GM18507 (cell line): ENCODE results near the gene JMJD7.

Experiments used
- DNase-seq: peaks from one replicate; pipeline ENCODE4 v3.0.0; 2011; ENCODE audit warnings: low read depth; ENCODE audit not compliant: insufficient read length; ENCODE audit errors: extremely low spot score
- FAIRE-seq: peaks from 2 replicates; lab custom pipeline; 2011; peaks lifted over from hg19 to GRCh38; lab: Jason Lieb, UNC

The JMJD7 gene

DNA sequence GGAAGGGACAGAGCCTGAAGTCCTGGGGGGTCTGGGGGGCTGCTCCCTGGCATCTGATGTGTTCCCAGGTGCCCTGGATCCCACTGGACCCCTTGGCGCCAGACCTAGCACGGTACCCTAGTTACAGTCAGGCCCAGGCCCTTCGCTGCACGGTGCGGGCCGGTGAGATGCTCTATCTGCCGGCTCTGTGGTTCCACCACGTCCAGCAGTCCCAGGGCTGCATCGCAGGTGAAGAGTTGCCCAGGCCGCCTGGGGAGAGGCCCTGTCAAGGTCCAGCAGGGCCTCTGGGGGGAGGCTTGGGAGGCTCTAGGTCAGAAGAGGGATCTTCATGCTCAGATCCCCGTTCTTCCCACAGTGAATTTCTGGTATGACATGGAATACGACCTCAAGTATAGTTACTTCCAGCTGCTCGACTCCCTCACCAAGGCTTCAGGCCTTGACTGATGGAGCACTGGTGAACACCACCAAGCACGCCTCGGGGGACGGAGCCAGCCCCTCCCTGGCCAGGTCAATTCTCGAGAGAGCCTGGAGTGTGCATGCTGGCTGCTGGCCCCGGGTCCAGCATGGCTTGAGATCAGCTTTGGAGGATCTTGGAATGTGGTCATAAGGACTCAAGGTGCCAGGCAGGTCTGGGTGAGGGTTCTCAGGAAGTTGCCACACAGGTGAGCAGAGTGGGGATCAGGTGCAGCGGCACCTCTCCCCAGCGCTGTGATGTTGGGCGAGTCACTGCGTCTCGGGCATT lies 9.0 kb downstream of the JMJD7 start:
- DNase-seq (no peak), FAIRE-seq (no peak)

DNA sequence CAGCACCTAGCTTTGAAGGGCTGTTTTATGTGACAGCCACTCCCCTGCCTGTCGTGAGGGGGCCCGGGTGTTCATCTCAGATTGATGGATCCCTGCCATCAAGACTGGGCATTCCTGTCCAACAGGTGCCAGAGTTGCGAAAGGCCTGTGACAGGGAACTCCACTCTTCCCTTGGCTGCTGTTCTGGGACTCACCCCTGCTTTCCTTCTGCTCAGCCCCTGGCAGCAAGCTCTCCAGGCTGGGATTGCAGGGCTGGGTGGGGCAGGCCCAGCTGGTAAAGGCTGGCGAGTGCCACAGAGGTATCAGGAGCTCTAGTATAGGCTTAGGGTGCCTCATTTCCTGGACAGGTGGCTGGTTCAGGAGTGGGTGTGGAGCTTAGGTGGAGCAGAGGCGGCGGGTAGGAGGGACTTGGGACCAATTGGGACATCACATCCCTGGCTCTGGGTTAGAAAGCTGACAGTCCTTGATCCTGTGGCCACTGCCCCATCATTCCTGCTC lies 10.6 kb downstream of the JMJD7 start, which contains the start of gene PLA2G4B:
TSS of gene PLA2G4B (plus strand) at position 448 of the 498 bp plus-strand sequence. CDS start 67 bp downstream, outside the sequence.
- FAIRE-seq (no peak), DNase-seq (no peak)

DNA sequence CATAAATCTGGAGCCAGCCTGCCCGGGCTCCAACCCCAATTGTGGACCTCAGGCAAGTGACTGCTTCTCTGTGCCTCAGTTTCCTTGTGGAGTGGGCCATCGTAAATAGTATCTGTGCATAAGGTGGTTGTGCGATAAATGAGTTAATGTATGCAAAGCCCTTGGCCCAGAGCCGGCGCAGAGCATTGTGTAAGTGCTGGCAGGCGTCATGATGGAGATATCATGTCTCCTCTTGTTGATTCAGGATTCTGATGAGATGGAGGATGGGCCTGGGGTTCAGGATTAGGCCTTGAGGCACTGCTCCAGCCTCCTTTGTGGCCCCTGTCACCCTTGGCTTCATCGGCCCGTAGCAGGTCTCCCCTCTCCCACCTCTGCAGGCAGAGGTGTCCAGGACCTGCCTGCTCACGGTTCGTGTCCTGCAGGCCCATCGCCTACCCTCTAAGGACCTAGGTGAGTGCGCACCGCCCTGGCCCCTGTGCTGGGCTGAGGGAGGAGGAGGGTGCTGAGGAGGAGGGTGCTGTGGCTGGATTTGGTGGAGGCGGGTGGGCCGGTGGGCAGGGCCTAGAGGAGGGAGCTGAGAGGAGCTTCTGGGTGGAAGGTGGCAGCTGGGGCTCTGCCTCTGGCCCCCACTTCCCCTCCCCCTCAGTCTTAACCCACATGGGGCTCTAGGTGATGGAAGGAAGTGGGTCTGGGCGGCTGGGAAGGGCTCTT lies 12.0 kb downstream of the JMJD7 start:
- no peak for DNase-seq
- FAIRE-seq: no peak

DNA sequence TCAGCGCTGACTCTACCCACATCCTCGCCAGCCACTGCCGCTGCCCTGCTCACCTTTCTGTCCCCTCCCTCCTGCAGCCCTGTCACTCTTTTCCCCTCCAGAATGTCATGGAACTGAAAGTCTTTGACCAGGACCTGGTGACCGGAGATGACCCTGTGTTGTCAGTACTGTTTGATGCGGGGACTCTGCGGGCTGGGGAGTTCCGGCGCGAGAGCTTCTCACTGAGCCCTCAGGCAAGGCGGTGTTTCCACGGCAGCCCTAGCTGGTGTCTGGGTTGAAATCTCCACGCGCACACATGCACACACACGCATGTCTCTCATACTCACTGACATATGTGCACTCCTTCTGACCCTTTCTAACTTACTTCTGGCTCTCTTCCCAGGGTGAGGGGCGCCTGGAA lies 12.8 kb downstream of the JMJD7 start:
- FAIRE-seq (no peak), DNase-seq (no peak)

DNA sequence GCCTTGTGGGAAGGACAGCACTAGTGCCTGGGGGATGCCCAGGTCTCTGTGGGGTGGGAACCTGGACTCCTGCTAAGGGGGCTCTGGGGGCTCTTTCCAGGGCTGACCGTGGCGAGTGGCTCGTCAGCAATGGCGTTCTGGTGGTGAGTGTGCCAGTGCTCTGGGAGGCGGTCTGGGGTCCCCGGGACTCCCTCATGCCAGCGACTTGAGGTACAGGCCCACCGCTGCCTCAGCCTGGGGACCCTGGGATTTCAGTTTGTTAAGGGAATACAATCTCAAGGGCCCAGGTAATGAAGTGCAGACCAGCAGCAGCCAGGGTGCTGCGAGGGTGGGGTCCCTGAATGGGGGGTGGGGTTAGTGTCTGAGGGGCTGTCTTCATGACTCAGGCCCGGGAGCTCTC lies 13.2 kb downstream of the JMJD7 start:
- FAIRE-seq: no peak

DNA sequence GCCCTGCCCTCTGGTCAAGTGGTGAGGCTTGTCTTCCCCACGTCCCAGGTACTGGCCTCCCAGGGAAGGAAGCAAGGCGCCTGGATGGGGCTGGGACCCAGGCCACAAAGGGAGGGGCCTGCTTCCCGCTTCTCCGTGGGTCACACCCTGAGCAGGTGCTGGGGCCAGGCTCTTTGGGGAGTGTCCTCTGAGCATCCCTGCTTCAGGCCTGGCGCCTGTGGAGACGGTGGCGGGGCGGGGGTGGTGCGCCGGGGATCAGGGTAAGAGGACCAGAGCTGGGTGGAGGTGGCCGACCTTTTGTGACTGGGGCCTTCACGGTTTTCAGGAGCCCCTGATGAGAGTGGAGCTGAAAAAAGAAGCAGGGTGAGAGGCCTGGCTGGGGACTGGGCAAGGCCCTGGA lies 14.3 kb downstream of the JMJD7 start:
- DNase-seq (no peak), FAIRE-seq (no peak)

More for the DNA sequence above, 13.2 kb downstream of the JMJD7 start:
- DNase-seq: no peak

DNA sequence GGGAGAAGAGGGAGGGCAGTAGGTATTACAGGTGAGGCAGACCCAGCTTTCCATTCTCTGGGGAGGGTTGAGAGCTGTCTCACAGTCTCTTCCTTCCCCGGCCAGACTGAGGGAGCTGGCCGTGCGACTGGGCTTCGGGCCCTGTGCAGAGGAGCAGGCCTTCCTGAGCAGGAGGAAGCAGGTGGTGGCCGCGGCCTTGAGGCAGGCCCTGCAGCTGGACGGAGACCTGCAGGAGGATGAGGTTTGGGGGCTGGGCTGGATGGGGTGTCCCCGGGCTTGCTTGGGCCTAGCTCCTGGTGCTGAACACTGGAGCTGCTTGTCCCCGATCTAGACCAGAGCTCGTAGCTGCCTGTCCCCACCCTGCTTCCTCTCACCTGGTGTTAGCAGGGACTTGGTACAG lies 15.7 kb downstream of the JMJD7 start:
- DNase-seq (no peak), FAIRE-seq (no peak)

DNA sequence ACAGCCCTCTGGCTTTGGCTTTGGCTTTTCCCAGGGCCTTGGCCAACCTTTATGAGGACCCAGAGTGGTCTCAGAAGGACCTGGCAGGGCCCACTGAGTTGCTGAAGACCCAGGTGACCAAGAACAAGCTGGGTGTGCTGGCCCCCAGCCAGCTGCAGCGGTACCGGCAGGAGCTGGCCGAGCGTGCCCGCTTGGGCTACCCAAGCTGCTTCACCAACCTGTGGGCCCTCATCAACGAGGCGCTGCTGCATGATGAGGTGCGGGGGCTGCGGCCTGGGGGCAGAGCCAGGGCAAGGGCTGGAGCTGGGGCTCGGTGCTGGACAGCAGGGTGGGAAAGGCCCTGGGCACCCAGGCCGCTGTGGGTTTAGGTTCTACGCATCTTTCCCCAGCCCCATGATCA lies 16.9 kb downstream of the JMJD7 start:
- FAIRE-seq (no peak), DNase-seq (no peak)

DNA sequence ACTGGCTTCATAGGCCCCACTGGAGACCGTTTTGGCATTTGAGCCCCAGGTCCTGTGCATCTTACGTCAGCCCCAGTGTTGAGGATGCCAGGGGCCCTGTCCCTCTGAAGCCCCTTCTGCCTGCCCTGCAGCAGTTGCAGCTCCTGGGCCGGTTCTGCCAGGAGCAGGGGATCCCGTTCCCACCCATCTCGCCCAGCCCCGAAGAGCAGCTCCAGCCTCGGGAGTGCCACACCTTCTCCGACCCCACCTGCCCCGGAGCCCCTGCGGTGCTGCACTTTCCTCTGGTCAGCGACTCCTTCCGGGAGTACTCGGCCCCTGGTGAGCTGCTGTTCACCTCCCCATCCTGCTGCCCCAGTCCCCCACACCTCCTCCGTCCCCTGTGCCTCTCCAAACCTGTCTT lies 19.3 kb downstream of the JMJD7 start:
- FAIRE-seq (no peak), DNase-seq (no peak)

DNA sequence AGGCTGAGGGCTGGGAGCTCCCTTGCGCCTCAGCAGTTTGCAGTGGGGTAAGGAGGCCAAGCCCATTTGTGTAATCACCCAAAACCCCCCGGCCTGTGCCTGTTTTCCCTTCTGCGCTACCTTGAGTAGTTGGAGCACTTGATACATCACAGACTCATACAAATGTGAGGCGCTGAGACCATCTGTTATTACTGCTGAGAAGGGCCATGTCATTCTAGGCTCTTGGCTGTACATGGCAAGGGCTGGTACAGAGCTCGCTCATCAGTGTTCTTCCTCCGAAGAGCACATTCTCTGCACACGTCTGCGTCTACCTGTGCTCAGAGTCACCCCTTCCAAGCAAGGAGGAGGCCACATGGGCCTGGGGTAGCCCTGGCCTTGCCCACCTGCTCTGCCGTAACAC lies 20.1 kb downstream of the JMJD7 start:
- DNase-seq (no peak), FAIRE-seq (no peak)

DNA sequence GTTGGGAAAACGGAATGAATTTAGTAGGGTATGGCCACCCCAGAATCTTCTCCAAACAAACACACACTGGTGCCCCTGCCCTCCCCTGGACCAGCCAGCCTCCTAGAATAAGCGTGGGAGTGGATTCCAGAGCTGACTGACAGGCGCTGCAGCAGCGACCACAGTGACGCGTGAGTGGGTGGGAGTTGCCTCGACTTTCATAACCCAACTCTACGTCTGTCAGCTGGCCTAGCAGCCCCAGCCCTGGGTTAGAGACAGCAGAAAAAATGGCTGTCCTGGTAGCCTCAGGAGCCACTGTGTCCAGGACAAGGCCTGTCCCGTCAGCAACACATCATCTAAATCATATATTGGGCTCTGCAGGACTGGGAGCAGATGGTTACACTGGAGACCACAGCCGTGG lies 20.7 kb downstream of the JMJD7 start:
- DNase-seq: no peak
- FAIRE-seq: no peak

DNA sequence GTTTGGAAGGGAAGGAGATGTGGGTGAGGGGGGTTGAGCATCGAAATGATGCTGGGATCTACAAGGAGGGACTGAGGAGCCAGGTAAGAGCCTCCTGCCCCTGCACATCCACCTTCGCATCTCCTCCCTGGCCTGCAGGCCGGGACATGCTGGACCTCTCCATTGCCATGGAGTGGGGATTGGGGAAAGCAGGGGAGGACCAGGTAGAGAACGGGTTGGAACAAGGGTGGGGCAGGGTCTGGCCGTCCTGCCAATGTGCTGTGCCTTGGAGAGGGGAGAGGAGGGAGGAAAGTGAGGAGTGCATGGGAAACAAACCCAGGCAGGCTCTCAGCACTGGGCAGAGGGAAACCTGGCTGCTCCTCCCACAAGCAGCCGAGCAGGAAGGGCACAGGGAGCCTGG lies 21.3 kb downstream of the JMJD7 start:
- DNase-seq: no peak
- FAIRE-seq: no peak

DNA sequence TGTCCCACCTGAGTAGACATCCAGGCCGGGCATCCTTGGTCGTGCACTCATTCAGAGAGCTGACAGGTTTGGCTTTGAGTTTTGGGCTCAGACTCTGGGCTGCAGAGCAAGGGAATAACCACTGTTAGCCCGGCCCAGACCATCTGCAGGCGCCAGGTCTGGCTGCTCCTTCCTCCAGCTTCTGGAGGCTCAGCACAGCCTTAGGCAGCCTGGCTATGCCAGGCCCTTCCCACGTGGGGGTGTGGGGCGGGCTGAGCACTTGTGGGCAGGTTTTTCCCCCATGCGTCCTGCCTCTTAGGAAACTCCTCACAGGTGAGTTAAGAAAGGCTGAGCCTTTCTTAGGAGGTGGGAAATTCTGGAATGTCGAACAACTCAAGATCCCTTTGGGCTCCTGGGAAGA lies 22.0 kb downstream of the JMJD7 start:
- FAIRE-seq (no peak), DNase-seq (no peak)

DNA sequence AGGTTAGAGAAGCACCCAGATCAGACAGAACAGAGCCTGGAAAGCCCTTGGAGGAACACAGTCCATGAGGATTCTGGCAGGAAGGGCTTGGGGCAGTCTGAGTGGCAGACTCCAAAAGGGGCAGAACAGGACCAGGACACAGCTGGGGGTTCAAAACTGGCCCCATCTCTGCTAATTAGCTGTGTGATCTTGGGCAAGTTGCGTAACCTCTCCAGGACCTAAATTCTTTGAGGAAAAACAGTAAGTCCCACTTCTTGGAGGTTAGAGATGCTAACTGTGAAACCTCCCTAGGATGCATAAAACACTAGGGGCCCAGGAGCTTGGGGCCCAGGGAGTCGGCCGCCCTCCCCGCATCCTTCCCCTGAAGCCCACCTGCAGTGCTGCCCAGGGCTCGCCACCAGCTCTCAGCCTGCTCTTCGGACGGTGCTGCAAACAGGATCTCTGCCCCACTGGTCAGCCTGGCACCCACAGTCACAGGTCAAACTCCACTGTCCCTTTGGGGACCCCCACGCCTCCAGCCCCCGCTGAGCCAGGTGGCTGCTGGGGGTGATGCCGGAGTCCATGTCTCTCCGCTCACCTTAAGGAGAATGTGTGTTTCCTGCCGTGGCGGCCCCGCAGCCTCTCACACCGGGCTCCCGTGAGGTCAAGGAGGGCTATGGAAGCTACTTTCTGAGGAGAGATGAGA lies 22.7 kb downstream of the JMJD7 start:
- FAIRE-seq (no peak), DNase-seq (no peak)

DNA sequence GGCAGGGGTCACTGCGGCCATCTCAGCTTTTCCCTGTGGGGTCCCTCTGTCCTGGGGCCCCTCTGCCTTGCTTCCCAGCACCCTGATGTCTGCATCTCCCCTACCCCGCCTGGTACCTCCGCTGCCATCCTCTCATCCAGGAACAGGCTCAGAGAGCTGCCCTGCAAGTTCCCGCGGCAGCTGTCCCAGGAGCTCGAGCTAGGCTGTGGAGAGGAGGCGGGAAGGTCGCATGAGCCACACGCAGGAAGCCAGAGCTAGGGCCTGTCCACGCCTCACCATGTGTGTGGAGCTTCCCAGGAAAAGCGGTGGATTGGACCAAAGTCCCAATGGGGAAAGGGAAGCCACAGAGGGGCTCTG lies 23.3 kb downstream of the JMJD7 start:
- DNase-seq (no peak), FAIRE-seq (no peak)

DNA sequence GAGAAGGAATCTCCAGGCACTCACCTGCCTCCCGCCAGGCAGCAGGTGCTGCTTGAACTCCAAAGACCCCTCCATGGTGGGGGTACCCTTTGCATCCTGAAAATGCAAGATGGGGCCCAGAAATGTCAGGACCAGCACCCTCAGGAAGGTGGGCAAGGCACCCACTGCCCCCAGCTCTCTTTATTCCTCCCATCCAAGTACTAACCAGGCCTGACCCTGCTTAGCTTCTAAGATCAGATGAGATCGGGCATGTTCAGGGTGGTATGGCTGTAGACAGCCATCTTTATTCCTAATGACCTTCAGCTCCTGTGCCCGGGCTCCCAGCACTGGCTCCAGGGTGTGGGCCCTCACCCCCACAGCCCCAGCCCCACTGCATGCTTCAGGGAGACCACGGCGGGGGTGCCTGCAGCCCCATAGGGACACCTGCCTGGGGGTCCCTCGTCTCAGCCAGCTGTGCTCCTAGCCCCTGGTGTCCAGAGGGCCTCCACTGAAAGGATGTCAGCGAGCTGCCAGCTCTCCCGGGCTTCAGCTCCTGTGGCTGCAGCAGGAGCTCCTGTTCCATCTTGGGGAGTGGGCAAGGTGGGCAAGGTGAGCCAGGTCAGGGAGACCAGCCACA lies 24.0 kb downstream of the JMJD7 start:
- no peak for FAIRE-seq

DNA sequence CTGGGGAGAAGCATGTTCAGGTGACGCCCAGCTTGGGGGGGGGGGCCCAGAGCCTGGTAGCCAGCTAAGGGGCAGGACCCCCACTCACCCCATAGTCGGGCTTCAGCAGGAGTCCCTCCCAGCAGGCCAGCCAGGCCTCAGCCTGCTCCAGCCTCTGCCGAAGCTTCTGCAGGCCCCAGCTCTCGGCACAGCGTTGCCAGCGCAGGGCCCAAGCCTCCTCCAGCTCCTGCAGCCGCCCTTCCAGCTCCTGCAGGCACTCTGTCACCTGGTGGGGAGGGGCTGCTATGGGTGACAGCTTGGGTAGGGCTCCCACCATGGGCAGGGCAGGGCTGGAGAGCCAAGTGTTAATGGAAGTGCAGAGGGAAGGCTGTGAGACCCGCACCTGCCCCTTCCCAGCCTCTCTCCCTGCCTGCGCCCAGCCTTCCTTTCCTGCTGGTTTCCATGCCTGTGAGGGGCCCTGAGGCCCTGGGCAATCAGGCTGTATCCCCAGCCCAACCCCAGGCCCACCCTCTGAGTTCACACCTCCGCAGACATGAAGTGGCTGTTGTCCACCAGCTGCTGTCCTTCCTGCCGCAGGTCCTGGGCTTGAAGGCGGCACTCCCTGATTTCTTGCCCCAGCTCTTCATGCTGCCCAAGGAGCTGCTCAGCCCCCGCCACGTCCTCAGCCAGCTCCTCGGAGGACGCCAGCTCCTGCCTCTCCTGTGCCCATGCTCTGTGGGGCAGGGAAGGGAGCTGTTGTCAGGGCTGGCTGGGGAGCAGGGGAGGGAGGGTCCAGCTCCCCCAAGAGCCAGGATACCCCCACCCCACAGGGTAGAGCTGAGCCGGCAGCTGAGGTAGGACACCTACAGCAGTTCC lies 25.1 kb downstream of the JMJD7 start:
- FAIRE-seq (no peak), DNase-seq (no peak)

More for the DNA sequence above, 24.0 kb downstream of the JMJD7 start:
- DNase-seq: no peak

DNA sequence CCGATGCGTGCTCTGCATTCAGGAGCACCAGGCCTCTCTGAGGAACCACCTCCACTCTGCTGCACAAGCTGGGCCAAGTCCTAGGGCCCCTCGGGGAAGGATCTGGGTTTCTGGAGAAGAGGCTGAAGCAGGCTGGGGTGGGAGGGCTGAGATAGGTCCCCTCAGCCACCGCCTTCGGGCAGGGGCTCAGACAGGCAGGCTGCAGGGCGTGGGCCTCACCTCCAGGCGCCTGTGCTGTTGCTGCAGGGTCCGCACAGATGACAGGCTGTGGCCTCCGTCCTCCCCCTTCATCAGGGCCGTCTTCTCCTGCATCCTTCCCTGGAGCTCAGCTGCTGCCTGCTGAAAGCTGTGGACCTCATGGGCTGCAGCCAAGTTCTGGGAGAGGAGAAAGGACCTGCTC lies 25.9 kb downstream of the JMJD7 start:
- no peak for DNase-seq
- FAIRE-seq: no peak

DNA sequence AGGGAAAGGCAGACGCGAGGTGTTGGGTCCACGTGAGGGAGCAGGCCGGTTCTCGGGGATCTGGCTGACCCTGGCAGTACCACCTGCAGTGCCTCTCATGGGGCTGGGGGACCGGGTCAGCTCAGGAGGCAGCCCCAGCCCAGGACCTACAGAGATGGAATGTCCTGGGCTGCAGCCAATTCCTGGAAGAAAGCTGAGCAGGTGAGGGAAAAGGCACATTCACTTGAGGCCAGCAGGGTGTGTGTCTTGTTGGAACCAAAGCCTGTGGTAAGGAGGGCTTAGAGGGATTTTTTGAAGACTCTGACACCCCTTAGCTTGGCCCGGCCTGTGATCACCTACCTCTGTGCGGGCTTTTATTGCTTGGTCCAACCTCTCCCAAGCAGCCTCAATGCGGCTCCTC lies 26.6 kb downstream of the JMJD7 start:
- DNase-seq (no peak), FAIRE-seq (no peak)
